NCI-H146 treated with DMSO at 0.1 percent for 48 hours (cell line): Measurements from ENCODE around the gene RHAG.
"Not testable (repeated sequence)": the region's sequence is repeated elsewhere in the genome, so short reads cannot be mapped to it uniquely, and the experiment has no call there.

Experiments
- DNase-seq: peaks from one replicate; lab custom pipeline; 2025; ENCODE audit not compliant: unreplicated experiment; lab: John Stamatoyannopoulos, UW

RHAG gene

GRCh38 chr6:49635978-49636712 lies 494 bp downstream of the RHAG start:
- DNase-seq, result no peak

DNA sequence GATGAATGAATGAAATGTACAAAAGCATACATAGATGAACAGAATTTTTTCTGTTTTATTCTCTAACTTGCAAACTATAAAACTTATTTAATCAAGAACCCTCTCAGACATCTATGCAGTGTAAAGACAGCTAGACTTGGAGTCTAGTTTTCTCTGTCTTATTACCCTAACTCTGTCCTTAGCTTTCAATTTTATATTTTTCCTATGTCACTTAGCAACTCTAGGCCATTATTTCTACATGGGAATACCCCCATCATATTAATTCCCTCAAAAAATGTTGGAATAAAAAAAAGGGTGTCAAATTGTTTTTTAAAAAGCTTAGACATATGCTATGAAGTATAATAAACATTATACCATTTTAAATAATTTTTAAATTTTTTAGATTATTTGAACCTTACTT lies 1.2 kb downstream of the RHAG start:
- DNase-seq, result no peak

DNA sequence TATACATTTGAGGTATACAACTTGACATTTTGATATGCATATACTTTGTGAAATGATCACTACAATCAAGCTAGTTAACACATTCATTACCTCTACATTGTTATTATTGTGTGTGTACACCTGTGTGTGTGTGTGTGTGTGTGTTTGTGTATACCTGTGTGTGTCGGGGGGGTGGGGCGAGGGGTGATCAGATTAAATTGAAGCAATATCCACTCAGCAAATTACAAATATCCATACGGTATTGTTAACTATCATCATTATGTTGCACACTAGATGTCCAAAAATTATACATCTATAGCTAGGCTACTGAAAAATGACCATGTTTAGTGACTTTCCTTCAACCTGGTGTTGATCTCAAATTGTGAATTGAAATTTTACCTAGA lies 1.8 kb downstream of the RHAG start:
- no peak for DNase-seq

- DNase-seq, result no peak
Measured at GRCh38 chr6:49634092-49634835, 2.4 kb downstream of the RHAG start.

DNA sequence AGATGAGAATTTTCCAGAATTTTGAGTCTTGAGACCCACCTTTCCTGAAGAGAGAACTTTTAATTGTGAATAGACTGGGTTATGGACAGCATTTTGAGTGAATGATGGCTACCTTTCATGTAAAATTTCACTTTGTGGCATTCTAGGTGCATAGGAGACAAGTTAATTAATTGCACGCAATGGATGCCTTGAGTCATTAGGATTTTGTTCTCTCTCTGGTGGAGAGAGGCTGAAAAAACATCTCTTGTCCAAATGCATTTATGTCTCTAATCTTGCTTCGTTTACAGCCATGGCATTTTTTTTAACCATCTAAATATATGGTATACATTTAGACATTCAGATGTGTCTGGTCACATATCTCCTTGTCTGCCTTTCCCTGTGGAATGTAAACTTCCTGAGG lies 3.1 kb downstream of the RHAG start:
- no peak for DNase-seq

- no peak for DNase-seq
Measured at GRCh38 chr6:49632727-49633126, 3.9 kb downstream of the RHAG start.

DNA sequence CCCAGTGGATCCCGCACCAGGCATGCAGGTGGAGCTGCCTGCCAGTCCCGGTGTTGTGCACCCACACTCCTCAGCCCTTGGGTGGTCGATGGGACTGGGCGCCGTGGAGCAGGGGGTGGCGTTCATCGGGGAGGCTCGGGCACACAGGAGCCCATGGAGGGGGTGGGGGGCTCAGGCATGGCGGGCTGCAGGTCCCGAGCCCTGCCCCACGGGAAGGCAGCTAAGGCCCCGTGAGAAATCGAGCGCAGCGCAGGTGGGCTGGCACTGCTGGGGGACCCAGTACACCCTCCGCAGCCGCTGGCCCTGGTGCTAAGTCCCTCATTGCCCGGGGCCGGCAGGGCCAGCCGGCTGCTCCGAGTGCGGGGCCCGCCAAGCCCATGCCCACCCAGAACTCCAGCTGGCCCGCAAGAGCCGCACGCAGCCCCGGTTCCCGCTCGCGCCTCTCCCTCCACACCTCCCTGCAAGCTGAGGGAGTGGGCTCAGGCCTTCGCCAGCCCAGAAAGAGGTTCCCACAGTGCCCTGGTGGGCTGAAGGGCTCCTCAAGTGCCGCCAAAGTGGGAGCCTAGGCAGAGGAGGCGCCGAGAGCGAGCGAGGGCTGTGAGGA lies 7.1 kb downstream of the RHAG start:
- not testable (repeated sequence) for DNase-seq

- DNase-seq, result no peak
Measured at GRCh38 chr6:49626811-49627210, 9.8 kb downstream of the RHAG start.

DNA sequence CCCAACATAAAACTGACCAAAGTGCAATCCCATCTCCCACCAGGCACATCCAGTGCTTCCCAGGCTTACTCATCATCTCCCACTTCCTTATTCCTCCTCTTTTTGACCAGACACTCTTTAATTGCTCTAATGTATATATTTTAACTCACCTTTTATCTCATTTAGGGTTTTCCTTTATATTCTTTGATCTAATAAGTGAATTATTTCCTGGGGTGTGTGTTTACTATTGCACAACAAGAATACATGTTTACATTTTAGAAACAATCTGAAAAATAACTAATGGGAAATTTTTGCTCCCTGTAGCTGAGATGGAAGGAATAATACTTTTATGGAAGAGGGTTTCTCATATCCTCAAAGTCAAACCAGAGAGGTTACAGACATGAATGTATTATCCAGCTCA lies 18.4 kb downstream of the RHAG start:
- no peak for DNase-seq

- not testable (repeated sequence) for DNase-seq
Measured at GRCh38 chr6:49614144-49614543, 22.5 kb downstream of the RHAG start.

- no peak for DNase-seq
Measured at GRCh38 chr6:49609285-49609684, 27.4 kb downstream of the RHAG start.

DNA sequence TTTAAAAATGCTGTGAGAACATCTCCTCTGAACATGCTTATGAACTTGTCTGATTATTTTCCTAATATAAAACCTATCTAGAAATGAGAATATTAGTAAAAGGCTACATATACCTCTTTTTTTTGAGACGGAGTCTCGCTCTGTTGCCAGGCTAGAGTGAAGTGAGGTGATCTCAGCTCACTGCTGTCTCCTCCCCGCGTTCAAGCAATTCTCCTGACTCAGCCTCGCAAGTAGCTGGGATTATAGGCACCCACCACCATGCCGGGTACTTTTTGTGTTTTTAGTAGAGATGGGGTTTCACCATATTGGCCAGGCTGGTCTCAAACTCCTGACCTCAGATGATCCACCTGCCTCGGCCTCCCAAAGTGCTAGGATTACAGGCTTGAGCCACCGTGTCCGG lies 28.4 kb downstream of the RHAG start:
- DNase-seq, result not testable (repeated sequence)

GRCh38 chr6:49607391-49607982 lies 29.2 kb downstream of the RHAG start:
- DNase-seq, result no peak

- peak; percentile 67 for DNase-seq
Measured at GRCh38 chr6:49606721-49607390, 29.8 kb downstream of the RHAG start.

- DNase-seq, result not testable (repeated sequence)
Measured at GRCh38 chr6:49604080-49604479, 32.6 kb downstream of the RHAG start.

GRCh38 chr6:49587262-49587661 lies 49.4 kb downstream of the RHAG start:
- DNase-seq, result not testable (repeated sequence)

GRCh38 chr6:49582529-49582928 lies 54.1 kb downstream of the RHAG start:
- no peak for DNase-seq

DNA sequence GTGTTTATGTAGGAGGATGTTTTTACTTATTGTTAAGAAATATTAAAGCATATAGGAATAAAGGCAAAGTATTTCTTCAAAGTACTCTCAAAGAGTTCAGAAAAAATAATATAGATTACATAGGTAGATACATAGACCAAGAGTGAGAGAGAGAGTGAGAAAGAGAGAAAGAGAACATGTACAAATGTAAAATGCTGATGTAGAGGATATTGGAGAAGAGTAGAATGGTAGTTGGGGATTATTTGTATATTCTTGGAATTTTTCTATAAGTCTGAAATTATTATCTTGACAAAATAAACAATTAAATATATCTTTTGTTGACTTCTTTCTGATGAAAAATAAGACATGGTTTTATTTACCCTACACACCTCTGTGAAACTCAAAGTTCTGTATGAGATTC lies 57.0 kb downstream of the RHAG start:
- no peak for DNase-seq

- no peak for DNase-seq
Measured at GRCh38 chr6:49576618-49577017, 60.0 kb downstream of the RHAG start.

- DNase-seq, result no peak
Measured at GRCh38 chr6:49570474-49571079, 66.1 kb downstream of the RHAG start.

- no peak for DNase-seq
Measured at GRCh38 chr6:49565855-49566254, 70.8 kb downstream of the RHAG start.
